H54 (cell line): ENCODE measurements around the gene KPNA2.
"Not testable (repeated sequence)": the region's sequence is repeated elsewhere in the genome, so short reads cannot be mapped to it uniquely, and the experiment has no call there.

Experiments used
- DNase-seq: peaks from one replicate; pipeline ENCODE4 v3.0.0; 2011; ENCODE audit warnings: low spot score, mixed read lengths; ENCODE audit not compliant: insufficient read length
- FAIRE-seq: peaks from 3 replicates; lab custom pipeline; 2011; peaks lifted over from hg19 to GRCh38; lab: Jason Lieb, UNC
- POLR2A ChIP-seq: IDR thresholded peaks from 2 replicates; pipeline ENCODE4 v1.6.1; 2011; ENCODE audit warnings: low read depth, mild to moderate bottlenecking, low read length

Gene KPNA2

GRCh38 chr17:68060336-68060735 is 24.8 kb downstream of the KPNA2 start:
- DNase-seq (no peak), FAIRE-seq (no peak)
- TF ChIP-seq POLR2A, result no peak

GRCh38 chr17:68061512-68062313 is 26.2 kb downstream of the KPNA2 start:
- no peak for TF ChIP-seq POLR2A
- no peak for FAIRE-seq
- DNase-seq, result no peak

GRCh38 chr17:68065366-68065765 is 29.8 kb downstream of the KPNA2 start:
- FAIRE-seq, DNase-seq: not testable (repeated sequence)

GRCh38 chr17:68068512-68068911 is 33.0 kb downstream of the KPNA2 start:
- not testable (repeated sequence) for FAIRE-seq, DNase-seq

- peak; percentile 33 for FAIRE-seq
- not testable (repeated sequence) for DNase-seq
These were observed 35.3 kb downstream of the KPNA2 start for GRCh38 chr17:68070582-68071444.

GRCh38 chr17:68074279-68074678 is 38.7 kb downstream of the KPNA2 start:
- no peak for DNase-seq
- no peak for FAIRE-seq
- TF ChIP-seq POLR2A, result no peak

- peak; percentile 45 for FAIRE-seq
- DNase-seq, result not testable (repeated sequence)
These were observed 40.5 kb downstream of the KPNA2 start for GRCh38 chr17:68075953-68076607.

- peak; percentile 77 for FAIRE-seq
- DNase-seq, result not testable (repeated sequence)
These were observed 42.0 kb downstream of the KPNA2 start for GRCh38 chr17:68077498-68077897.

GRCh38 chr17:68080411-68081150 is 45.0 kb downstream of the KPNA2 start:
- DNase-seq, result no peak
- no peak for FAIRE-seq
- TF ChIP-seq POLR2A, result no peak

- FAIRE-seq, DNase-seq: not testable (repeated sequence)
These were observed 46.0 kb downstream of the KPNA2 start for GRCh38 chr17:68081305-68082265.

GRCh38 chr17:68085771-68086381 is 50.3 kb downstream of the KPNA2 start:
- FAIRE-seq (no peak), DNase-seq (no peak)
- TF ChIP-seq POLR2A, result no peak

- not testable (repeated sequence) for DNase-seq, FAIRE-seq
These were observed 51.1 kb downstream of the KPNA2 start for GRCh38 chr17:68086666-68087065.

- not testable (repeated sequence) for FAIRE-seq, DNase-seq
These were observed 51.6 kb downstream of the KPNA2 start for GRCh38 chr17:68087131-68087623.
